CD14-positive monocyte (primary cell): ENCODE measurements around the gene PRLH. TPM values are rescaled to one million over a fixed set of nuclear protein-coding genes. Genes with fewer than 3 reads are reported as not detected.

Experiments used
- DNase-seq, 3 donors: peaks; one replicate each; pipeline ENCODE4 v3.0.0-alpha.2; 2011 to 2022
- H2AFZ ChIP-seq: 2 replicates; pipeline ENCODE4 v1.6.0; 2012; ENCODE audit warnings: mild to moderate bottlenecking, low read depth, low read length, inconsistent platforms; ENCODE audit not compliant: insufficient read depth, poor library complexity, severe bottlenecking
- H3K27ac ChIP-seq, 2 donors: 1 replicate in 1 of 2; 2 replicates in 1 of 2; pipeline ENCODE4 v1.5.1; 2012 to 2013; ENCODE audit warnings: low read length in 2 of 2, control low read depth in 1 of 2, inconsistent platforms in 1 of 2, low read depth in 1 of 2, mild to moderate bottlenecking in 1 of 2
- H3K27me3 ChIP-seq, 2 donors: one replicate each; pipeline versions ENCODE4 v1.6.0 to v1.6.1; 2011 to 2013; ENCODE audit warnings: low read length in 2 of 2; ENCODE audit not compliant: control insufficient read depth in 2 of 2, insufficient read depth in 2 of 2
- H3K36me3 ChIP-seq, 2 donors: replicated peaks in 1 of 2; 1 replicate in 1 of 2; 2 replicates in 1 of 2; pipeline versions ENCODE4 v1.5.1 to v1.6.1; 2012 to 2013; ENCODE audit warnings: low read length in 2 of 2, control low read depth in 1 of 2, inconsistent platforms in 1 of 2, mild to moderate bottlenecking in 1 of 2; ENCODE audit not compliant: insufficient read depth in 2 of 2, control insufficient read depth in 1 of 2
- H3K4me1 ChIP-seq, 2 donors: 1 replicate in 1 of 2; 2 replicates in 1 of 2; pipeline versions ENCODE4 v1.5.1 to v1.6.1; 2012 to 2013; ENCODE audit warnings: low read length in 2 of 2, control low read depth in 1 of 2, inconsistent platforms in 1 of 2, mild to moderate bottlenecking in 1 of 2, moderate library complexity in 1 of 2; ENCODE audit not compliant: insufficient read depth in 2 of 2, control insufficient read depth in 1 of 2
- H3K4me2 ChIP-seq: replicated peaks from 2 replicates; pipeline ENCODE3; 2012; ENCODE audit warnings: low read length, moderate library complexity, mild to moderate bottlenecking; ENCODE audit not compliant: poor library complexity, severe bottlenecking; ENCODE audit errors: extremely low read depth
- H3K4me3 ChIP-seq, 3 experiments: fragments of 200-600 bp in 1 of 3; sonication (generic) in 1 of 3; replicated peaks in 1 of 3; 1 replicate in 2 of 3; 2 replicates in 1 of 3; pipeline ENCODE4 v1.5.1; 2011 to 2013; ENCODE audit warnings: low read length in 3 of 3, mild to moderate bottlenecking in 3 of 3, control low read depth in 2 of 3, low read depth in 2 of 3, inconsistent platforms in 1 of 3, moderate library complexity in 1 of 3
- H3K79me2 ChIP-seq: 2 replicates; pipeline ENCODE4 v1.6.0; 2012; ENCODE audit warnings: mild to moderate bottlenecking, control low read depth, inconsistent platforms, low read length, moderate library complexity; ENCODE audit not compliant: insufficient read depth
- H3K9ac ChIP-seq: 2 replicates; pipeline ENCODE4 v1.6.0; 2017; ENCODE audit warnings: low read length, mild to moderate bottlenecking; ENCODE audit not compliant: insufficient read depth, poor library complexity, severe bottlenecking
- H3K9me3 ChIP-seq, 2 donors: replicated peaks in 1 of 2; 1 replicate in 1 of 2; 2 replicates in 1 of 2; pipeline versions ENCODE4 v1.5.1 to v1.6.1; 2012 to 2013; ENCODE audit warnings: low read length in 2 of 2, control low read depth in 1 of 2; ENCODE audit not compliant: control insufficient read depth in 1 of 2, insufficient read depth in 1 of 2
- H4K20me1 ChIP-seq: 2 replicates; pipeline ENCODE4 v1.6.0; 2012; ENCODE audit warnings: mild to moderate bottlenecking, low read length, control low read depth, moderate library complexity; ENCODE audit not compliant: insufficient read depth
- H3K27ac Mint-ChIP-seq, 7 donors: one replicate each; pipeline ENCODE4 v1.8.0; 2020; ENCODE audit warnings: mild to moderate bottlenecking in 7 of 7, mixed read lengths in 7 of 7, moderate library complexity in 6 of 7, inconsistent platforms in 2 of 7
- H3K27me3 Mint-ChIP-seq, 3 donors: one replicate each; pipeline ENCODE4 v1.8.0; 2021 to 2022; ENCODE audit warnings: low read depth in 3 of 3, mild to moderate bottlenecking in 3 of 3, mixed read lengths in 3 of 3, moderate library complexity in 3 of 3, inconsistent platforms in 1 of 3
- H3K36me3 Mint-ChIP-seq, 2 donors: one replicate each; pipeline ENCODE4 v1.8.0; 2020; ENCODE audit warnings: mixed read lengths in 2 of 2, inconsistent platforms in 1 of 2, mild to moderate bottlenecking in 1 of 2
- H3K4me1 Mint-ChIP-seq: one replicate; pipeline ENCODE4 v1.8.0; 2020; ENCODE audit warnings: mild to moderate bottlenecking, mixed read lengths
- H3K4me3 Mint-ChIP-seq, 2 donors: one replicate each; pipeline ENCODE4 v1.8.0; 2020; ENCODE audit warnings: mild to moderate bottlenecking in 2 of 2, mixed read lengths in 2 of 2, moderate library complexity in 1 of 2
- H3K9me3 Mint-ChIP-seq, 7 donors: one replicate each; pipeline ENCODE4 v1.8.0; 2020 to 2022; ENCODE audit warnings: mixed read lengths in 7 of 7, mild to moderate bottlenecking in 6 of 7, moderate library complexity in 6 of 7, inconsistent platforms in 2 of 7
- WGBS: methylation state at CpG from one replicate; pipeline ENCODE4 v1.1.5; 2013; ENCODE audit warnings: missing lambda C conversion rate; ENCODE audit not compliant: insufficient coverage; 5-methylcytosine and 5-hydroxymethylcytosine counted together
- intact Hi-C, 2 donors: fragments of 100-400 bp; cut with micrococcal nuclease; formaldehyde crosslinking; loops; one replicate each; pipeline versions ENCODE4 v1.15.0 to v1.15.1; 2023
- polyA plus RNA-seq, 3 donors: library from polyadenylated mRNA; depleted of rRNA in 1 of 3; unstranded in 2 of 3; stranded (reverse) in 1 of 3; fragments of 300-500 nt in 2 of 3; fragments of >200 nt in 1 of 3; fragmentation: Illumina TruSeq in 2 of 3; gene quantifications; 1 replicate in 2 of 3; 2 replicates in 1 of 3; pipeline ENCODE4 v1.2.3, GENCODE V29; 2012 to 2021
- TF ChIP-seq, protein P1 (sequence below): fragments of 200-600 bp; IDR thresholded peaks from one replicate; pipeline ENCODE4 v1.8.0; 2022; ENCODE audit warnings: antibody characterized with exemption, mild to moderate bottlenecking

The PRLH gene
- polyA plus RNA-seq, 3 donors: not detected

DNA sequence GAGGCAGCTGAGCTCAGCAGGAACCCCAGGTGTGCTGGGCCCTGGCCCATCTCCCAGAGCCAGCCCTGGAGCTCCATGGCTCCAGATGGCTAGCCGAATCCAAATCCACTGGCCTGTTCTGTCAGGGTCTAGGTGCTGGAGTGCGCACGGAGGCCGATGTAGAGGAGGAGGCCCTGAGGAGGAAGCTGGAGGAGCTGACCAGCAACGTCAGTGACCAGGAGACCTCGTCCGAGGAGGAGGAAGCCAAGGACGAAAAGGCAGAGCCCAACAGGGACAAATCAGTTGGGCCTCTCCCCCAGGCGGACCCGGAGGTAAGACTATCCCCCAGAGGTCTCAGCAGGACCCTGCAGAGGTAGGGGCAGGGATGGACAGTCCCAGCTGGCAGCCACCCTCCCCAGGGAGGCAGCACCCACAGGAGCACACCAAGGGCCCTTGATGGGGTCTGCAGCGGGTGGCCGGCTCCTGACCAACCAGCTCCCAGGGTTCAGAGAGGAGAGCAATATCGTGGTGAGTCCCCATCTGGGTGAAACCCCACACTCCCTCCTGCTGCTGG lies 26.1 kb upstream of the PRLH start:
- H3K4me2 ChIP-seq: no peak overlapping the region
- no peaks in the 10 kb centered on the region for H3K9me3 ChIP-seq
- Mint-ChIP-seq H3K4me3 (no peak overlapping the region), H3K27ac (no peak overlapping the region), H3K36me3 (no peaks in the 10 kb centered on the region), H3K9me3 (peaks cover 0 to 6% (median 0%) of the 10 kb centered on the region in 7 donors), H3K27me3 (peaks cover 3 to 6% (median 3%) of the 10 kb centered on the region in 3 donors), H3K4me1 (no peaks in the 10 kb centered on the region)
- no peaks in the 10 kb centered on the region for H4K20me1 ChIP-seq
- no peak overlapping the region for H3K4me3 ChIP-seq
- peaks cover 0 to under 1% of the 10 kb centered on the region in 2 donors for H3K27me3 ChIP-seq
- intact Hi-C loops: no loop called here
- H3K4me1 ChIP-seq: no peaks in the 10 kb centered on the region
- no peak for DNase-seq
- 95% methylated on average over 13 of the region's 13 CpGs for WGBS
- H3K27ac ChIP-seq: no peak overlapping the region
- no peaks in the 10 kb centered on the region for H3K79me2 ChIP-seq
- no peak overlapping the region for H2AFZ ChIP-seq
- TF ChIP-seq, protein P1, sequence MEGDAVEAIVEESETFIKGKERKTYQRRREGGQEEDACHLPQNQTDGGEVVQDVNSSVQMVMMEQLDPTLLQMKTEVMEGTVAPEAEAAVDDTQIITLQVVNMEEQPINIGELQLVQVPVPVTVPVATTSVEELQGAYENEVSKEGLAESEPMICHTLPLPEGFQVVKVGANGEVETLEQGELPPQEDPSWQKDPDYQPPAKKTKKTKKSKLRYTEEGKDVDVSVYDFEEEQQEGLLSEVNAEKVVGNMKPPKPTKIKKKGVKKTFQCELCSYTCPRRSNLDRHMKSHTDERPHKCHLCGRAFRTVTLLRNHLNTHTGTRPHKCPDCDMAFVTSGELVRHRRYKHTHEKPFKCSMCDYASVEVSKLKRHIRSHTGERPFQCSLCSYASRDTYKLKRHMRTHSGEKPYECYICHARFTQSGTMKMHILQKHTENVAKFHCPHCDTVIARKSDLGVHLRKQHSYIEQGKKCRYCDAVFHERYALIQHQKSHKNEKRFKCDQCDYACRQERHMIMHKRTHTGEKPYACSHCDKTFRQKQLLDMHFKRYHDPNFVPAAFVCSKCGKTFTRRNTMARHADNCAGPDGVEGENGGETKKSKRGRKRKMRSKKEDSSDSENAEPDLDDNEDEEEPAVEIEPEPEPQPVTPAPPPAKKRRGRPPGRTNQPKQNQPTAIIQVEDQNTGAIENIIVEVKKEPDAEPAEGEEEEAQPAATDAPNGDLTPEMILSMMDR: no peak
- no peaks in the 10 kb centered on the region for H3K36me3 ChIP-seq
- no peak overlapping the region for H3K9ac ChIP-seq

- Histone ChIP-seq H3K79me2 (no peaks in the 10 kb centered on the region), H3K4me1 (no peaks in the 10 kb centered on the region), H3K4me3 (no peak overlapping the region), H4K20me1 (no peaks in the 10 kb centered on the region), H3K27me3 (peaks cover 0 to 2% of the 10 kb centered on the region in 2 donors), H3K9ac (no peak overlapping the region), H2AFZ (no peak overlapping the region), H3K9me3 (no peaks in the 10 kb centered on the region), H3K36me3 (no peaks in the 10 kb centered on the region), H3K27ac (no peak overlapping the region), H3K4me2 (no peak overlapping the region)
- Mint-ChIP-seq H3K36me3 (no peaks in the 10 kb centered on the region), H3K9me3 (peaks cover 0 to 6% (median 0%) of the 10 kb centered on the region in 7 donors), H3K27ac (no peak overlapping the region), H3K4me3 (no peak overlapping the region), H3K4me1 (no peaks in the 10 kb centered on the region), H3K27me3 (peaks cover 3 to 6% (median 3%) of the 10 kb centered on the region in 3 donors)
- WGBS: 87% methylated on average over 3 of the region's 6 CpGs
- no peak for DNase-seq
- TF ChIP-seq, protein P1: no peak
- intact Hi-C loops: no loop called here
These were observed 25.6 kb upstream of the PRLH start for GRCh38 chr2:237540823-237541222.
